Raji (cell line): ENCODE measurements around the gene ALK.

Experiments
- POLR2A ChIP-seq: IDR thresholded peaks from 2 replicates; pipeline ENCODE4 v1.6.1; 2011; ENCODE audit warnings: low read depth, low read length, control low read depth; ENCODE audit not compliant: insufficient read depth

The ALK gene

DNA sequence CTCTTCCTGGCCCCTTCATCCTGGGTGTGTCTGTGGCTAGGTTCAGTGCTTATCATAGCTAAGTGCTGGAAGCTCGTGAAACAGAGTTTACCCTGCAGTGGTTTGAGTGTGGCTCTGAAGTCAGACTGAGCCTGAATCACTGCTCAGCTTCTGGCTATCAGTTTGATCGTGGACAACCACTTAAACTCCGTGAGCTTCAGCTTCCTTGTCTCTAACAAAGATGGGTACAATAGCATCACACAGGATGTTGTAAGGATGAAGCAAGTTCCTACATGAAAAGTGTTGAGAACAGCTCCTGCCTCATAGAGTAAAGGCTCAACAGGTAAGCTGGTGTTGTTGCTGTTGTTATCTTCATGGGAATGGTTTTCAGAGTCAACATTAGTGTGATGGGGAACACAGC, 595.8 kb downstream of the ALK start:
- no peak for TF ChIP-seq POLR2A

DNA sequence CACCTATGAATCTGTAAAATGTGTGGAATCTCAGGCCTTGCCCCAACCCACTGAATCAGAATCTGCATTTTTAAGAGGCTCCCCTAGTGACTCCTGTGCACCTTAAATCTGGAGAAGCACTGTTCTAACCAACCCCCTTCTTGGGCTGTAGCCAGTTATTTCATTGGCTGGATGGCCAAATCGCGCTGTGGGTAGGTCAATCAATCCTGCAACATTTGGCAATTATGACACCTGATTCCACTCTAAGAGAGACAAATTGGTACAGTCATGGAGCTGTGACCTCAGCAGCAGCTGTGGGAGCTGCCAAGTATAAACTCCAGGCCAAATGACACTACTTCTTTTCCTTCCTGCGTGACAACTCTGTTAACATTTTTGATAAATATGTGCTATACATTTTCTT, 597.4 kb downstream of the ALK start:
- no peak for TF ChIP-seq POLR2A

GRCh38 chr2:29323301-29323700, 598.1 kb downstream of the ALK start:
- TF ChIP-seq POLR2A, result no peak

DNA sequence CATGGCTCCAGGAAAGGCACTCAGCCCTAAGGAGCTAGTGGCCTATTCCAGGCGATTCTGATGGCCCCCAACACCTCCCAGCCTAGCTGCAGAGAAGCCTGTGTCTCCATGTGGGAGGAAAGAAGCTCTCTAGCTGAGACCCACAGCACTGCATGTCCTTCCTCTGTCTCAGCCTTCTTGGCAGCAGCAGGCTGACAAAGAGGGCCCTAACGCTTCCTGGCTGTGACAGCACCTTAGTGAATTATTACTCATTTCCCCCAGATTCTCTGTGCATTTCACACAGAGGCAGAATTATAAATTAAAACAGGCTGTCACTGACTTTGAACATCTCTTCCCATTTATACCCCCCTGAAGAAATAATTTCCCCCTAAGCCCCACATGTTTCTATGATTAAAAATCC, 599.4 kb downstream of the ALK start:
- no peak for TF ChIP-seq POLR2A

GRCh38 chr2:29317801-29318485, 603.4 kb downstream of the ALK start:
- no peak for TF ChIP-seq POLR2A

DNA sequence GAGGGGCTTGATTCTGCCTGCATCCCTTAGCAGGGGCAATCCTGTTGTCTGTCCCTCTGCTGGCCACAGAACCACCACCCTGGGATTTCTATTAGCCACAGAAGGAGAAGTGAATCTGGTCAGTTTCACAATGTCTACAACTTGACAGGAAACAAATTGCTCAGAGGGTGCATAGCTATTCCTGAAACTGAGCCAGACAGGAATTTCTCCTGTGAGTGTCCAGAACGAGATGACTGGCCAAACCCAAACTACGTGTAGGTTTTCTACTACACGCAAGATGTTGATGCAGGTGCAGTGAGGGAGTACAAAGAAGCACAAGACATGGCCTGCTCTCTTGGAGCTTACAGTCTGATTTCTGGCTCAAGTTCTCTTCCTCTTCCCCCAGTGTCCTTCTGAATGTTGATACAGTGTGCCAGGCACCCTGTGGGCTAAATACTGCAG, 604.3 kb downstream of the ALK start:
- no peak for TF ChIP-seq POLR2A

DNA sequence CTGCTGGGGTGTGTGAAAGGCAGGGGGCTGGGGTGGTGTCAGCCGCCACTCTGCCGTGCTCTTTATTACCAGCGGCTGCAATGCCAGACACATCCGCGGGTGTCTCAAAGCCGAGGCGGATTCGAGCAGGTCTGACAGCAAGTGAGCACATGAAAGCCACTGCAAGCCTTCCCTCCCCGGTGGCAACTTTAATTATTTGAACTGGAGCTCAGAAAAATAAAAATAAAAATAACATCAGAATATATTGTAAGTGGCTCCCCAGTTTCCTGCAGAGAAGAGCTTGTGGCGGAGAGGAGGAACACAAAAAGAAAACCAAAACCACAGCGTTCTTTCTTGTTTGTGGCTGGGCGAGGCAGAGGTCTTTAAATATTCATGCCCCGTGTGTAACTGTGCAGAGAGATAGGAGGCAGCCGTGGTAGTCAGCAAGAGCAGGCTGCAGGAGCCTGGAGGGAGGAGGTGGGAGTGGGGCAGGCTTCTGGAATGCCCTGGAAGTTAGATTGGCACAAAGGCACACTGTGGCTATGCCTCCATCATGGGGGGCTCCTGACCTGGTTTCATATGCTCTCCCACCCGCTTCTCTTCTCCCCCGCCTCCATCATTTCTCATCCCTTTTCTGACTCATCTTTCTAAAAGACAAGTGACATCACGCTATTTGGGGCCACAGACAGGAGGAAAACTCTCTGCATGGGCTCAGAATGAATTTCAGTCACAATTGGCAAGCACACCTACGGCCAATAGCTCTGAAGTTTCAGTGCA, 606.4 kb downstream of the ALK start:
- TF ChIP-seq POLR2A, result no peak

DNA sequence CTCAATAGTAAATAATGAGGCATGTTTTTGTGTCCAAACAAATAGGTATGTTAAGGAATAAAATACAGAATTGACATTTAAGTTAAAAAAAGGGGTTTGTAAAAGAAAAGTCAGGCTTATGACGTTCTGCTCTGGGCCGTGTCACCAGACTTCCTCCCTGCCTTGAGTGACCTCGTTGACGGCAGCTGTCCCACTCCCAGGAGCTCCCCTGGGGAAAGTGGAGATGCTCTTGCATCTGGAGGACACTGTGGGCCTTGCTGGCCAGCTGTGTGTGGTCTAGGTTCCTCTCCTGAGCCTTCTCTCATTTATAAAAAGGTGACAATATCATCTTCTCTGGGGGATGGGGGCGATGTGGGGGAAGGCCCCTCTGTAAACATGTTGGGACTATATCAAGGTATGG, 609.9 kb downstream of the ALK start:
- TF ChIP-seq POLR2A, result no peak

DNA sequence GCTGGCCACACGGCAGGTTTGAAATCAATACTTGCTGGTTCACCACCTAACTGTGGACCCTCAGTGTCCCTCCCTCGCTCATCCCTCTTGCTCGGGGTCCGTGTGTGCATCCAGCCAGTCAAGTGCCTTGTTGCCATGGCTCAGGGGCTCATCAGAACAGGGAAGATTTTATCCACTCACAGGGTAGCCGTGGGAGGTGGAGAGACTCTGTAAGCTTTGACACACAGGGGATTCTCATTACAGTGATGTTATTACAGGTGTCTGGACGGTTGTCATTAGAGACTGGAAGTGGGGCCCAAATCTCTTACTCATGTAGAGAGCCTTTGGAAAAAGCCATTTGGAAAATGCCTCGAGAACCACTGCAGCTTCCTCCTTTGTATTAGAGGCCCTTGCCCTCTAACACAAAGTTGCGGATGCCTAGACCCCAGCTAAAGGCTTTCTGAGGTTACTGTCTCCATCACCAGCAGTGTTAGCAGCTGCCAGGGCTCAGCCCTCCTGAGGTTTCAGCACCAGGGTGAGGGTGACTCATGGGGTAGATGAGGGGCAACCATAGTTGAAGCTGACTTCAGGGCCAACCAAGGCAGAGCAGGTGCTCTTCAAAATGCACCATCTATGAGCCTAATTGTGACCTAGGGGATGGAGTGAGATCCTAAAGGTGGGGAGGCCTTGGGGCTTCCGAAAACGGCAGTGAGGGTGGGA, 610.6 kb downstream of the ALK start:
- no peak for TF ChIP-seq POLR2A

DNA sequence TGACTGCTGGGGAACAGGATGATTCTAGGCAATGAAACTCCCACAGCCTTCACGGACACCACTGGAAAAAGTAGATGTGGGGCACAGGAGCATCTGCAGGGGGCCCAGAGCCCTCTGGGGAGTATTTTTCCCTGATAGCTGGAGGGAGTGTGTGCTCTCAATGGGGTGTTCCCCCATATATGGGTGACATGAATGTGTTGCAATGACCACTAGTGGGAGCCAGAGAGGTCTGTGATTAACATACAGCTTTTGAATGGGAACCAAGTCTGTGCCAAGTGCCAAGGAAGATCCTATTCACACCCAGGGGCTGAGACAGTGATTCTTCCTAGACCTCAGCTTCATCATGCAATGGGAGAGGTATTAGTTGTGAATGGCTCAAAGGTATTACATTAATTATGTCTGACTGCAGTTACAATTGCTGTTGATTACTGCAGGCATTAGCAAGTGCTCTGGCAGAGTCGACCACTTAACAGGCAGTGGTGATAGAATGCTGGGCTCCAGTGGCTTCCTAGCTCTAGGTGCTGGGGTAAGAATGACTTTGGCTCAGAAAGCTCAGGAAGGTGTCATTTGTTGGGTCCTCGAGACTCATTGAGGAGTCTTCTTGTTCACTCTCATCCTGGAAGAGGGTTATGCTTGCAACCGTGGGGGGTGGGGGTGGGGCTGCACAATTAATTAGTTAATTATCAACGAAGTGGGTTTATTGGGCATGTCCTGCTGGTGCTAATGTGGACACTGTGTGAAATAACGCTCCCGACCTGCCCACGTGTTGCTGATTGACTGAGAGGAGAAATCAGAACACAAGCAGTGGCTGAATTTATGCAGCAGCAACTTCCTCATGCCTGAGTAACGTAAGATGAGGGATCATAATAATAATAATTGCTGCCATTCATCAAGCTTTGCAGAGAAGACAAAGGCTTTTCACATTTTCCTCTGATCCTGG, 612.0 kb downstream of the ALK start:
- TF ChIP-seq POLR2A, result no peak

DNA sequence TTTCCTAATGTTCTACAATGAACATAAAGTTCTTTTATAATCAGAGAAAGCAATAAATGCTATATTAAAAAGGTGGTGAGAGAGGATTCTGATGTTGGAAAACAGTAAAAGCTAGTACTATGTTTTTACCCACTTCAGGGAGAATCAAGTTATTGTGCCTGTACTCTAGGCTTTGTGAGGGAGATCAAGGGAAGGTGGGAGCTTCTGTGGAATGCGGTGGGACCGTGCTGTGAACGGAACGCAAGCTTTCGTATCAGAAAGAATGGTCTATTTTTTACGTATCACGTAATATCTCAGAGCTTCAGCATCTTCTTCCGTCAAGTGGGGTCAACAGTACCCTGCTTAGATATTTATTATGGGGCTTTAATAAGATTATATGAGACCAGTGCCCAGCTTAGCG, 613.0 kb downstream of the ALK start:
- no peak for TF ChIP-seq POLR2A

DNA sequence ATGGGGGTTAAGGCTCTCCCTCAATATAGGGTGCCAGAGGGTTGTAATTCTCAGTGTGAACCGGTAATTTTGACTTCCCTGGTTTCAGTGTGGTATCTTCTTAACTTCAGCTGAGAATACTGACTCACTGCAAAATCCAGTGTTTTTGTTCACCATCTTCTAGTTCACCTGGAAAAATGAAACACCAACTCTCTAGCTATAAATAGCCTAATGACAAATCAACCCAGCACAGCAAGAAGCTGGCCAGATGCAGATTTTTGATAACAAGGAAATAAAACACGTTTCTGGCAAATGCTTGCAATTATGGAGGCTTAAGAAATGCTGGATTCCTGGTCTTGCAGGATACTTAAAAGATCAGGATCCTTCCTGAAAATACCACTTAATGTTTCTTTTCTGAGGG, 613.9 kb downstream of the ALK start:
- TF ChIP-seq POLR2A, result no peak

- TF ChIP-seq POLR2A, result no peak
These were observed 615.6 kb downstream of the ALK start for GRCh38 chr2:29305762-29306161.

- no peak for TF ChIP-seq POLR2A
These were observed 616.9 kb downstream of the ALK start for GRCh38 chr2:29304399-29305060.
